Measurements from ENCODE around the gene ENDOU. TPM values are rescaled to one million over a fixed set of nuclear protein-coding genes. Genes with fewer than 3 reads are reported as not detected.

ENDOU gene
- total RNA-seq, 5 donors from 2014 or later (not counting 1 experiment from before 2014, with no cell fraction given), result not detected

- Mint-ChIP-seq H3K4me1 (peaks cover 30 to 39% (median 32%) of the 10 kb centered on the region in 3 donors), H3K4me3 (no peak overlapping the region), H3K36me3 (no peaks in the 10 kb centered on the region), H3K27ac (no peak overlapping the region), H3K27me3 (no peaks in the 10 kb centered on the region), H3K9me3 (no peaks in the 10 kb centered on the region)
- 90% methylated on average over 10 of the region's 17 CpGs for WGBS (ENCODE audit: insufficient coverage)
- H3K27me3 ChIP-seq (replicated peaks in 1 of 2; ENCODE audit: control insufficient read depth in 2 of 2, extremely low read depth in 1 of 2, insufficient read depth in 2 of 2, low read length in 1 of 2), result peaks cover 0 to under 1% of the 10 kb centered on the region in 2 experiments
- H3K27ac ChIP-seq (ENCODE audit: low read length), result no peak overlapping the region
- ATAC-seq (replicated peaks in 1 of 4) (no peak), DNase-seq (no peak)
- CTCF ChIA-PET, result no interaction called here
- H3K36me3 ChIP-seq (ENCODE audit: control insufficient read depth in 2 of 2, extremely low read depth in 1 of 2, insufficient read depth in 1 of 2, low read length in 1 of 2), result no peaks in the 10 kb centered on the region
- peaks cover 9 to 30% of the 10 kb centered on the region in 2 experiments for H3K4me1 ChIP-seq (ENCODE audit: control insufficient read depth in 1 of 2, extremely low read depth in 1 of 2, insufficient read depth in 2 of 2, low read length in 2 of 2)
- no peaks in the 10 kb centered on the region for H3K9me3 ChIP-seq
- POLR2A ChIA-PET, result interaction anchor here in 1 of 2 donors (0.5 kb wide), 1 partner anchor 18 kb away, joined by 3 read pairs; no protein-coding TSS in a partner anchor
- H3K4me3 ChIP-seq (ENCODE audit: control insufficient read depth in 1 of 2, extremely low read depth in 1 of 2, low read length in 1 of 2), result no peak overlapping the region
These were observed 12.8 kb upstream of the ENDOU start for GRCh38 chr12:47737936-47738594.

DNA sequence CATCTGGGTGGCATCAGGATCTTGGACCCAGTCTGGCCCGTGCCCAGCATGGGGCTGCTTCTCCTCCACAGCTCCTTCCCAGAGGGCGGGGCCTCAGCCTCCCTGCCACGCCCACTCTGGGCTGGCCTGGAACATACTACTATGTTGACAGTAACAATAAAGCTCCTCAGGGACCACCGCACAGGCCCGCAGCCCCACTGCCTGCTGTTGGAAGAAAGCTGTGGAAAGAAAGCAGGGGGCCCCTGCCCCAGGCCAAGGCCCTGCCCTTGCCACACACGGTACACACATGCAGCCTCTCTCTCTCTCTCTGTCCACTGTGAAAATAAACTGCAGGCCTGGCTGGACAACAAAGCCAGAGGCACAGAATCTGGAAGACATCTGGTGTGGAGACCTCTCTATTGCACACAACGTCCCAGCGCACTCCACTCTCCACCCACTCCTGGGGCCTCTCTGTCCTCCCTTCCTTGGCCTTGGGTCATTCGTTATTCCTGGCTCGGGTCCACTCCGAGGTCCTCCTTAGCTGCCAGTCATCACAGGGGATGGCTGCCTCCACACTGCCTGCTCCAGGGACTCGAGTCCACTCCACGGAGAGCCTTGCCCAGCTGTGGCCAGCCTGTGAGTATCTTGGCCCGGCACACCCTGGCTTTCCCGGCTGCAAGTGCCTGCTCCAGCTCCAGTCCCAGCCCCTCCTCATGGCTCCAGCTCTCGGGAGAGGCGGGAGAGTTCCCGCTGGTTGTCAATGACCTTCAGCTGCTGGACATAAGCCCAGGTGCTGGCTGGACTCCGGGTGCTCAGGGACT lies 11.8 kb upstream of the ENDOU start:
- no peak for DNase-seq
- no peak overlapping the region for H3K27ac ChIP-seq (ENCODE audit: low read length)
- Mint-ChIP-seq H3K9me3 (no peaks in the 10 kb centered on the region), H3K27ac (no peak overlapping the region), H3K4me1 (peaks cover 25 to 33% (median 25%) of the 10 kb centered on the region in 3 donors), H3K4me3 (no peak overlapping the region), H3K27me3 (no peaks in the 10 kb centered on the region), H3K36me3 (no peaks in the 10 kb centered on the region)
- ChIA-PET POLR2A (interaction anchor here in 1 of 2 donors (0.5 kb wide), 1 partner anchor 19 kb away, joined by 3 read pairs; no protein-coding TSS in a partner anchor), CTCF (no interaction called here)
- peaks cover 9 to 25% of the 10 kb centered on the region in 2 experiments for H3K4me1 ChIP-seq (ENCODE audit: control insufficient read depth in 1 of 2, extremely low read depth in 1 of 2, insufficient read depth in 2 of 2, low read length in 2 of 2)
- no peak overlapping the region for H3K4me3 ChIP-seq (ENCODE audit: control insufficient read depth in 1 of 2, extremely low read depth in 1 of 2, low read length in 1 of 2)
- no peak for ATAC-seq (replicated peaks in 1 of 4)
- no peaks in the 10 kb centered on the region for H3K9me3 ChIP-seq
- no peaks in the 10 kb centered on the region for H3K27me3 ChIP-seq (replicated peaks in 1 of 2; ENCODE audit: control insufficient read depth in 2 of 2, extremely low read depth in 1 of 2, insufficient read depth in 2 of 2, low read length in 1 of 2)
- 97% methylated on average over 12 of the region's 19 CpGs for WGBS (ENCODE audit: insufficient coverage)
- H3K36me3 ChIP-seq (ENCODE audit: control insufficient read depth in 2 of 2, extremely low read depth in 1 of 2, insufficient read depth in 1 of 2, low read length in 1 of 2), result no peaks in the 10 kb centered on the region

- no peaks in the 10 kb centered on the region for H3K9me3 Mint-ChIP-seq
These were observed 10.9 kb upstream of the ENDOU start for GRCh38 chr12:47736216-47736615.

DNA sequence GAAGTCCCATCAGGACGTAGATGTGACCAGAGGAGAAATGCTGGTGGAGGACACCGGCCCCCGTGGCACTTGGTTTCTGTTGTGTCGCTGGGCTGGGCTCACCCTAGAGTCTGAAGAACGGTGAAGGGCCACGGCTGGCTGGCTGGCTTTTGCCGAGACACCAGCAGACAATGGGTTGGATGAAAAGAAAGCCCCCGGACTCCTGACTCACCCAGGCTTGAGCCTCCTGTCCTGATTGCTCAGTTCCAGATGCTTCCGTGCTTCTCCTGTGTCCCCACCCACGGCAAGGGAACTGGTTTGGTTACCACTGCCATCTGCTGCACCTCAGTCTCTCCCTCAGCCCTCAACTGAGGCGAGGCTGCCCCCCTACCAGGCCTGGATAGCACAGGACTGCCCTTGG lies 10.4 kb upstream of the ENDOU start:
- Histone ChIP-seq H3K36me3 (ENCODE audit: control insufficient read depth in 2 of 2, extremely low read depth in 1 of 2, insufficient read depth in 1 of 2, low read length in 1 of 2) (no peaks in the 10 kb centered on the region), H3K9me3 (no peaks in the 10 kb centered on the region), H3K4me3 (ENCODE audit: control insufficient read depth in 1 of 2, extremely low read depth in 1 of 2, low read length in 1 of 2) (no peak overlapping the region), H3K27ac (ENCODE audit: low read length) (no peak overlapping the region), H3K4me1 (ENCODE audit: control insufficient read depth in 1 of 2, extremely low read depth in 1 of 2, insufficient read depth in 2 of 2, low read length in 2 of 2) (peaks cover 0 to 11% of the 10 kb centered on the region in 2 experiments), H3K27me3 (replicated peaks in 1 of 2; ENCODE audit: control insufficient read depth in 2 of 2, extremely low read depth in 1 of 2, insufficient read depth in 2 of 2, low read length in 1 of 2) (no peaks in the 10 kb centered on the region)
- WGBS (ENCODE audit: insufficient coverage), result 95% methylated on average over 10 of the region's 11 CpGs
- no peaks in the 10 kb centered on the region for H3K9me3 Mint-ChIP-seq
- DNase-seq (no peak), ATAC-seq (replicated peaks in 1 of 4) (no peak)
- H3K4me1 Mint-ChIP-seq, result peaks cover 12 to 19% (median 14%) of the 10 kb centered on the region in 3 donors
- H3K27me3 Mint-ChIP-seq, result no peaks in the 10 kb centered on the region
- H3K4me3 Mint-ChIP-seq, result no peak overlapping the region
- H3K27ac Mint-ChIP-seq, result no peak overlapping the region
- no peaks in the 10 kb centered on the region for H3K36me3 Mint-ChIP-seq
- CTCF ChIA-PET, result no interaction called here
- POLR2A ChIA-PET, result no interaction called here

More at GRCh38 chr12:47736216-47736615, 10.9 kb upstream of the ENDOU start:
- POLR2A ChIA-PET, result no interaction called here
- Mint-ChIP-seq H3K4me1 (peaks cover 17 to 25% (median 20%) of the 10 kb centered on the region in 3 donors), H3K4me3 (no peak overlapping the region), H3K27me3 (no peaks in the 10 kb centered on the region), H3K36me3 (no peaks in the 10 kb centered on the region), H3K27ac (no peak overlapping the region)
- no peak for ATAC-seq (replicated peaks in 1 of 4)
- no peak for DNase-seq
- Histone ChIP-seq H3K36me3 (ENCODE audit: control insufficient read depth in 2 of 2, extremely low read depth in 1 of 2, insufficient read depth in 1 of 2, low read length in 1 of 2) (no peaks in the 10 kb centered on the region), H3K27ac (ENCODE audit: low read length) (no peak overlapping the region), H3K9me3 (no peaks in the 10 kb centered on the region), H3K4me3 (ENCODE audit: control insufficient read depth in 1 of 2, extremely low read depth in 1 of 2, low read length in 1 of 2) (no peak overlapping the region), H3K27me3 (replicated peaks in 1 of 2; ENCODE audit: control insufficient read depth in 2 of 2, extremely low read depth in 1 of 2, insufficient read depth in 2 of 2, low read length in 1 of 2) (no peaks in the 10 kb centered on the region), H3K4me1 (ENCODE audit: control insufficient read depth in 1 of 2, extremely low read depth in 1 of 2, insufficient read depth in 2 of 2, low read length in 2 of 2) (peaks cover 3 to 16% of the 10 kb centered on the region in 2 experiments)
- CTCF ChIA-PET, result no interaction called here
- 64% methylated on average over 4 of the region's 4 CpGs for WGBS (ENCODE audit: insufficient coverage)

GRCh38 chr12:47734725-47735480 lies 9.6 kb upstream of the ENDOU start:
- Mint-ChIP-seq H3K9me3 (no peaks in the 10 kb centered on the region), H3K27ac (peak overlapping the region in 1 of 2 donors; percentile 18), H3K27me3 (no peaks in the 10 kb centered on the region), H3K4me3 (no peak overlapping the region), H3K4me1 (peaks cover 4 to 12% (median 7%) of the 10 kb centered on the region in 3 donors), H3K36me3 (no peaks in the 10 kb centered on the region)
- Histone ChIP-seq H3K9me3 (no peaks in the 10 kb centered on the region), H3K4me1 (ENCODE audit: control insufficient read depth in 1 of 2, extremely low read depth in 1 of 2, insufficient read depth in 2 of 2, low read length in 2 of 2) (peaks cover 0 to 6% of the 10 kb centered on the region in 2 experiments), H3K27me3 (replicated peaks in 1 of 2; ENCODE audit: control insufficient read depth in 2 of 2, extremely low read depth in 1 of 2, insufficient read depth in 2 of 2, low read length in 1 of 2) (no peaks in the 10 kb centered on the region), H3K4me3 (ENCODE audit: control insufficient read depth in 1 of 2, extremely low read depth in 1 of 2, low read length in 1 of 2) (no peak overlapping the region), H3K27ac (ENCODE audit: low read length) (no peak overlapping the region), H3K36me3 (ENCODE audit: control insufficient read depth in 2 of 2, extremely low read depth in 1 of 2, insufficient read depth in 1 of 2, low read length in 1 of 2) (no peaks in the 10 kb centered on the region)
- POLR2A ChIA-PET, result no interaction called here
- 91% methylated on average over 8 of the region's 12 CpGs for WGBS (ENCODE audit: insufficient coverage)
- CTCF ChIA-PET, result interaction anchor here in 1 of 2 donors (1.1 kb wide), 1 partner anchor 9 kb away, joined by 3 read pairs; no protein-coding TSS in a partner anchor
- ATAC-seq (replicated peaks in 1 of 4) (no peak), DNase-seq (no peak)

DNA sequence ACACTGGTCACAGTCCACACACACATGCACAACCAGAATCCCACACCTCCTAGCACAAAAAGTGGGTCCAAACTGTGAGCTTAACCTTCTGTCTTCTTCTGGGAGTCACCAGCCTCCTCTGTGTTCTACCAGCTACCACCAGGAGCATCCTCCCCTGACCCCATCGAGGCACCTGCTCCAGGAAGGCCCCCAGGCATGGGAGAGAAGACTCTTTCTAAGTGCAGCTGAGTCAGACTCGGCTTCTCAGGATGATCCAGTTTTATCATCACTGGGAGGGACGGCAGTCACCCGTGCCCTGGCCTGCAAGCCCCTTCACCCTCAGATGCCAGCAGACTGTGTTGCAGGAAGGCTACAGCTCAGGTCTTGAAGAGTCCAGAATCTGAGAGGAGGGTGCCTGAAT lies 7.9 kb upstream of the ENDOU start:
- H3K4me3 ChIP-seq (ENCODE audit: control insufficient read depth in 1 of 2, extremely low read depth in 1 of 2, low read length in 1 of 2), result no peak overlapping the region
- H3K27ac Mint-ChIP-seq, result no peak overlapping the region
- H3K4me3 Mint-ChIP-seq, result no peak overlapping the region
- CTCF ChIA-PET, result interaction anchor here (1.2 to 1.9 kb wide), 3 partner anchors 9 to 34 kb away, joined by 3 to 7 read pairs (median 5); no protein-coding TSS in a partner anchor
- H3K27me3 ChIP-seq (replicated peaks in 1 of 2; ENCODE audit: control insufficient read depth in 2 of 2, extremely low read depth in 1 of 2, insufficient read depth in 2 of 2, low read length in 1 of 2), result no peaks in the 10 kb centered on the region
- peaks cover 0 to 2% of the 10 kb centered on the region in 2 experiments for H3K4me1 ChIP-seq (ENCODE audit: control insufficient read depth in 1 of 2, extremely low read depth in 1 of 2, insufficient read depth in 2 of 2, low read length in 2 of 2)
- no peak overlapping the region for H3K27ac ChIP-seq (ENCODE audit: low read length)
- WGBS (ENCODE audit: insufficient coverage), result 95% methylated on average over 4 of the region's 4 CpGs
- no peaks in the 10 kb centered on the region for H3K27me3 Mint-ChIP-seq
- POLR2A ChIA-PET, result interaction anchor here in 1 of 2 donors (0.5 kb wide), 1 partner anchor 25 kb away, joined by 6 read pairs; the partner anchor contains the start of gene RAPGEF3
- peaks cover 0 to 2% (median 0%) of the 10 kb centered on the region in 3 donors for H3K4me1 Mint-ChIP-seq
- no peaks in the 10 kb centered on the region for H3K36me3 Mint-ChIP-seq
- ATAC-seq (replicated peaks in 1 of 4) (no peak), DNase-seq (no peak)
- no peaks in the 10 kb centered on the region for H3K9me3 ChIP-seq
- no peaks in the 10 kb centered on the region for H3K36me3 ChIP-seq (ENCODE audit: control insufficient read depth in 2 of 2, extremely low read depth in 1 of 2, insufficient read depth in 1 of 2, low read length in 1 of 2)
- H3K9me3 Mint-ChIP-seq, result no peaks in the 10 kb centered on the region

All from T-cell (primary cell).